ENCODE measurements around the gene GPSM1.

DNA sequence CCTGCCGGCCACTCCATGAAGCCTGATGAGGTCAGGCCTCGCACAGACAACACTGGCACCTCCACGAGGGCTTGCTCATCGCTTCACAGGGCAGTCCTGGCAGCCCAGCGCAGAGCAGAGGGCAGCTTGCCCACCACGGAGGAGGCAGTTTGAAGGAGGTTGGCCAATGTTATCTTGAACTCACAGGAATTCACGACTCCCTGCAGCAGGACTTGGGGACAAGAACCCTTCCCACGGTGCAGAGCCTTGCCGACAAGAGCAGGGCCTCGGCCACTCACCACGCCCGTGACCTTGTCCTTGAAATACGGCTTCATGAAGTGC, 67.6 kb downstream of the GPSM1 start:
- no peak for TF ChIP-seq POLR2A (IDR thresholded peaks at IDR 0.05)
- TF ChIP-seq, protein P1, sequence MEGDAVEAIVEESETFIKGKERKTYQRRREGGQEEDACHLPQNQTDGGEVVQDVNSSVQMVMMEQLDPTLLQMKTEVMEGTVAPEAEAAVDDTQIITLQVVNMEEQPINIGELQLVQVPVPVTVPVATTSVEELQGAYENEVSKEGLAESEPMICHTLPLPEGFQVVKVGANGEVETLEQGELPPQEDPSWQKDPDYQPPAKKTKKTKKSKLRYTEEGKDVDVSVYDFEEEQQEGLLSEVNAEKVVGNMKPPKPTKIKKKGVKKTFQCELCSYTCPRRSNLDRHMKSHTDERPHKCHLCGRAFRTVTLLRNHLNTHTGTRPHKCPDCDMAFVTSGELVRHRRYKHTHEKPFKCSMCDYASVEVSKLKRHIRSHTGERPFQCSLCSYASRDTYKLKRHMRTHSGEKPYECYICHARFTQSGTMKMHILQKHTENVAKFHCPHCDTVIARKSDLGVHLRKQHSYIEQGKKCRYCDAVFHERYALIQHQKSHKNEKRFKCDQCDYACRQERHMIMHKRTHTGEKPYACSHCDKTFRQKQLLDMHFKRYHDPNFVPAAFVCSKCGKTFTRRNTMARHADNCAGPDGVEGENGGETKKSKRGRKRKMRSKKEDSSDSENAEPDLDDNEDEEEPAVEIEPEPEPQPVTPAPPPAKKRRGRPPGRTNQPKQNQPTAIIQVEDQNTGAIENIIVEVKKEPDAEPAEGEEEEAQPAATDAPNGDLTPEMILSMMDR (IDR thresholded peaks at IDR 0.05): no peak
